ENCODE measurements around the gene DLG3.

The DLG3 gene

DNA sequence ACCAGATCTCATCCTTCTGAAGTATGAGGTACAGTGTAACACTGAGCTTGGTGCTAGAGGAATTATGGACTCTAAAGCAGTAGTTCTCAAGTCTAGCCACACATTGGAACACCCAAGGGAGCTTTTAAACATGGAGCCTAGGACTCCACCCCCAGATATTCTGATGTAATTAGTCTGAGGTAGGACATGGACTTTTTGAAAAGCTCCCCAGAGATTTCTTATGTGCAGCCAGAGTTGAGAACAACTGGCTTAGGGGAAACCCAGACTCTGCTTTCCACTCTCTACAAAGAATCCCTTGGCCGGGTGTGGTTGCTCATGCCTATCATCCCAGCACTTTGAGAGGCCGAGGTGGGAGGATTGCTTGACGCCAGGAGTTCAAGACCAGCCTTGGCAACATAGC is 33.2 kb upstream of the DLG3 start:
- no peak for DNase-seq (ENCODE audit: extremely low spot score)
- TF ChIP-seq SUZ12 (IDR thresholded peaks at IDR 0.05) (no peak), ZNF384 (IDR thresholded peaks at IDR 0.05) (no peak), SP1 (IDR thresholded peaks at IDR 0.05) (no peak), ARNT (IDR thresholded peaks at IDR 0.05) (no peak), FOXA1 (IDR thresholded peaks at IDR 0.05) (no peak), CTBP1 (IDR thresholded peaks at IDR 0.05; ENCODE audit: borderline replicate concordance) (no peak), L3MBTL2 (conservative IDR thresholded peaks at IDR 0.05) (no peak), BHLHE40 (IDR thresholded peaks at IDR 0.05; ENCODE audit: borderline replicate concordance) (no peak), FOXM1 (IDR thresholded peaks at IDR 0.05; ENCODE audit: borderline replicate concordance) (no peak), ELF4 (IDR thresholded peaks at IDR 0.05) (no peak), NFRKB (IDR thresholded peaks at IDR 0.05) (no peak), TARDBP (IDR thresholded peaks at IDR 0.05) (no peak), FOXK2 (IDR thresholded peaks at IDR 0.05) (no peak), HDGF (IDR thresholded peaks at IDR 0.05; ENCODE audit: borderline replicate concordance) (no peak)
- TF ChIP-seq, protein P1, sequence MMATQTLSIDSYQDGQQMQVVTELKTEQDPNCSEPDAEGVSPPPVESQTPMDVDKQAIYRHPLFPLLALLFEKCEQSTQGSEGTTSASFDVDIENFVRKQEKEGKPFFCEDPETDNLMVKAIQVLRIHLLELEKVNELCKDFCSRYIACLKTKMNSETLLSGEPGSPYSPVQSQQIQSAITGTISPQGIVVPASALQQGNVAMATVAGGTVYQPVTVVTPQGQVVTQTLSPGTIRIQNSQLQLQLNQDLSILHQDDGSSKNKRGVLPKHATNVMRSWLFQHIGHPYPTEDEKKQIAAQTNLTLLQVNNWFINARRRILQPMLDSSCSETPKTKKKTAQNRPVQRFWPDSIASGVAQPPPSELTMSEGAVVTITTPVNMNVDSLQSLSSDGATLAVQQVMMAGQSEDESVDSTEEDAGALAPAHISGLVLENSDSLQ (IDR thresholded peaks at IDR 0.05): no peak
- ChIA-PET CTCF (no interaction called here), POLR2A (interaction anchor here (0.8 kb wide), 1 partner anchor 22 kb away, joined by 3 read pairs; no protein-coding TSS in a partner anchor)

GRCh38 chrX:70421618-70422017 is 23.0 kb upstream of the DLG3 start:
- TF ChIP-seq ARNT (IDR thresholded peaks at IDR 0.05) (no peak), L3MBTL2 (conservative IDR thresholded peaks at IDR 0.05) (no peak), SUZ12 (IDR thresholded peaks at IDR 0.05) (no peak), TARDBP (IDR thresholded peaks at IDR 0.05) (no peak), ELF4 (IDR thresholded peaks at IDR 0.05) (no peak), SP1 (IDR thresholded peaks at IDR 0.05) (no peak), LEF1 (IDR thresholded peaks at IDR 0.05; ENCODE audit: borderline replicate concordance) (no peak), HDGF (IDR thresholded peaks at IDR 0.05; ENCODE audit: borderline replicate concordance) (no peak), FOXM1 (IDR thresholded peaks at IDR 0.05; ENCODE audit: borderline replicate concordance) (no peak), FOXK2 (IDR thresholded peaks at IDR 0.05) (no peak), BHLHE40 (IDR thresholded peaks at IDR 0.05; ENCODE audit: borderline replicate concordance) (no peak), NFRKB (IDR thresholded peaks at IDR 0.05) (no peak), FOXA1 (IDR thresholded peaks at IDR 0.05) (no peak), CTBP1 (IDR thresholded peaks at IDR 0.05; ENCODE audit: borderline replicate concordance) (no peak)
- TF ChIP-seq, protein P1 (IDR thresholded peaks at IDR 0.05): no peak
- no peak for DNase-seq (ENCODE audit: extremely low spot score)
- POLR2A ChIA-PET: no interaction called here
- CTCF ChIA-PET: interaction anchor here (1.0 kb wide), 1 partner anchor 246 kb away, joined by 3 read pairs; no protein-coding TSS in a partner anchor

- peak; percentile 28 for DNase-seq (ENCODE audit: extremely low spot score)
- CTCF ChIA-PET: interaction anchor here (0.8 to 1.4 kb wide), 5 partner anchors 11 to 245 kb away, joined by 3 to 4 read pairs (median 4); no protein-coding TSS in a partner anchor
- no peak for TF ChIP-seq ZNF384 (IDR thresholded peaks at IDR 0.05)
- TF ChIP-seq FOXM1 (IDR thresholded peaks at IDR 0.05; ENCODE audit: borderline replicate concordance): no peak
- TF ChIP-seq CTBP1 (IDR thresholded peaks at IDR 0.05; ENCODE audit: borderline replicate concordance): no peak
- TF ChIP-seq ARNT (IDR thresholded peaks at IDR 0.05): no peak
- no peak for TF ChIP-seq BHLHE40 (IDR thresholded peaks at IDR 0.05; ENCODE audit: borderline replicate concordance)
- no peak for TF ChIP-seq SP1 (IDR thresholded peaks at IDR 0.05)
- TF ChIP-seq FOXK2 (IDR thresholded peaks at IDR 0.05): no peak
- TF ChIP-seq FOXA1 (IDR thresholded peaks at IDR 0.05): no peak
- no peak for TF ChIP-seq HDGF (IDR thresholded peaks at IDR 0.05; ENCODE audit: borderline replicate concordance)
- no peak for TF ChIP-seq NFRKB (IDR thresholded peaks at IDR 0.05)
- TF ChIP-seq, protein P1 (IDR thresholded peaks at IDR 0.05): no peak
- TF ChIP-seq ELF4 (IDR thresholded peaks at IDR 0.05): no peak
- TF ChIP-seq LEF1 (IDR thresholded peaks at IDR 0.05; ENCODE audit: borderline replicate concordance): no peak
- no peak for TF ChIP-seq L3MBTL2 (conservative IDR thresholded peaks at IDR 0.05)
- no peak for TF ChIP-seq TARDBP (IDR thresholded peaks at IDR 0.05)
- no peak for TF ChIP-seq SUZ12 (IDR thresholded peaks at IDR 0.05)
- POLR2A ChIA-PET: interaction anchor here (3.5 kb wide), 1 partner anchor 11 kb away, joined by 17 read pairs; no protein-coding TSS in a partner anchor
These were observed 21.7 kb upstream of the DLG3 start, which contains the start of gene GDPD2 for GRCh38 chrX:70422851-70423341. TSS of gene GDPD2 (plus strand) at chrX:70423314. CDS start at chrX:70424985, 1,671 bp downstream.

GRCh38 chrX:70423936-70424675 is 20.5 kb upstream of the DLG3 start:
- DNase-seq (ENCODE audit: extremely low spot score): no peak
- no peak for TF ChIP-seq L3MBTL2 (conservative IDR thresholded peaks at IDR 0.05)
- no peak for TF ChIP-seq LEF1 (IDR thresholded peaks at IDR 0.05; ENCODE audit: borderline replicate concordance)
- no peak for TF ChIP-seq FOXK2 (IDR thresholded peaks at IDR 0.05)
- no peak for TF ChIP-seq HDGF (IDR thresholded peaks at IDR 0.05; ENCODE audit: borderline replicate concordance)
- TF ChIP-seq ELF4 (IDR thresholded peaks at IDR 0.05): no peak
- TF ChIP-seq FOXA1 (IDR thresholded peaks at IDR 0.05): no peak
- no peak for TF ChIP-seq BHLHE40 (IDR thresholded peaks at IDR 0.05; ENCODE audit: borderline replicate concordance)
- TF ChIP-seq CTBP1 (IDR thresholded peaks at IDR 0.05; ENCODE audit: borderline replicate concordance): no peak
- no peak for TF ChIP-seq NFRKB (IDR thresholded peaks at IDR 0.05)
- TF ChIP-seq TARDBP (IDR thresholded peaks at IDR 0.05): no peak
- TF ChIP-seq SUZ12 (IDR thresholded peaks at IDR 0.05): no peak
- TF ChIP-seq, protein P1 (IDR thresholded peaks at IDR 0.05): no peak
- ChIA-PET CTCF (interaction anchor here (1.0 to 1.5 kb wide), 3 partner anchors 9 to 28 kb away, joined by 4 to 5 read pairs (median 4); no protein-coding TSS in a partner anchor), POLR2A (interaction anchor here (3.5 kb wide), 1 partner anchor 9 kb away, joined by 17 read pairs; no protein-coding TSS in a partner anchor)
